Activated T-cell treated with anti-CD3 and anti-CD28 coated beads, Interleukin-2, amount 50 U/mL, for 72 hours (primary cell): ENCODE results near the gene BBS1. TPM values are rescaled to one million over a fixed set of nuclear protein-coding genes. Genes with fewer than 3 reads are reported as not detected.
"Not testable (repeated sequence)": the region's sequence is repeated elsewhere in the genome, so short reads cannot be mapped to it uniquely, and the experiment has no call there.

ENCODE experiments used
- ATAC-seq, 2 donors: fragments of 150-1000 bp; cut with Tn5 transposase; replicated peaks in 1 of 2; 2 replicates each; pipeline ENCODE4 v1.10.0; 2021; ENCODE audit warnings: moderate library complexity in 2 of 2, mild to moderate bottlenecking in 1 of 2
- DNase-seq, 2 donors: peaks; one replicate each; pipeline ENCODE4 v3.0.0; 2021 to 2022; ENCODE audit warnings: mixed read lengths in 1 of 2
- H3K27ac Mint-ChIP-seq: one replicate; pipeline ENCODE4 v1.8.0; 2022; ENCODE audit warnings: mild to moderate bottlenecking, moderate library complexity, mixed read lengths
- H3K27me3 Mint-ChIP-seq: one replicate; pipeline ENCODE4 v1.8.0; 2022; ENCODE audit warnings: low read depth, mixed read lengths
- H3K36me3 Mint-ChIP-seq, 2 donors: one replicate each; pipeline ENCODE4 v1.8.0; 2022; ENCODE audit warnings: mixed read lengths in 2 of 2, mild to moderate bottlenecking in 1 of 2; ENCODE audit not compliant: insufficient read depth in 2 of 2
- H3K4me1 Mint-ChIP-seq: one replicate; pipeline ENCODE4 v1.8.0; 2022; ENCODE audit warnings: low read depth, mixed read lengths
- H3K4me3 Mint-ChIP-seq, 2 donors: one replicate each; pipeline ENCODE4 v1.8.0; 2022; ENCODE audit warnings: mild to moderate bottlenecking in 2 of 2, mixed read lengths in 2 of 2, moderate library complexity in 2 of 2
- H3K9me3 Mint-ChIP-seq, 2 donors: one replicate each; pipeline ENCODE4 v1.8.0; 2022; ENCODE audit warnings: mixed read lengths in 2 of 2
- total RNA-seq, 2 donors: library from RNA; stranded (reverse); gene quantifications; one replicate each; pipeline ENCODE4 v1.2.3, GENCODE V29; 2022

Gene BBS1
- total RNA-seq, 2 donors from 2014 or later, result 18.1 to 18.8 TPM

DNA sequence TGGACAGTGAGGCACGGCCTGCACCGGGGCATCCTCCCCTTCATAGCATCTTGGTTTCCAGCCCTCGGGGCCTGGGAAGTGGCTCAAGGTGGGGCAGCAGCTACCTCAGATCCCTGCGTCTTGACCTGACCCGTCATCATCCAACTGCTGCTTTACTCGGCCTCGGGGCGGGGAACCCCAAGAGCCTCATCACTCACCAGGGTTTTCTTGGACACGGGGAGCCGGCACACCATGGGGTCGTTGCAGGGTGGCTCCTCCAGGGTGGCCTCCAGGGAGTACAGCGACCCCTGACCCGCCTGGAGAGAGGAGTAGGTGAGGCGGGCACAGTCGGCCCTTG, 57.3 kb downstream of the BBS1 start:
- Mint-ChIP-seq H3K27me3 (peaks cover 4% of the 10 kb centered on the region), H3K9me3 (no peaks in the 10 kb centered on the region), H3K27ac (no peak overlapping the region), H3K4me1 (peaks cover 5% of the 10 kb centered on the region), H3K4me3 (peak overlapping the region; percentile 80), H3K36me3 (peaks cover 0 to 1% of the 10 kb centered on the region in 2 donors)
- ATAC-seq (no peak), DNase-seq (no peak)

DNA sequence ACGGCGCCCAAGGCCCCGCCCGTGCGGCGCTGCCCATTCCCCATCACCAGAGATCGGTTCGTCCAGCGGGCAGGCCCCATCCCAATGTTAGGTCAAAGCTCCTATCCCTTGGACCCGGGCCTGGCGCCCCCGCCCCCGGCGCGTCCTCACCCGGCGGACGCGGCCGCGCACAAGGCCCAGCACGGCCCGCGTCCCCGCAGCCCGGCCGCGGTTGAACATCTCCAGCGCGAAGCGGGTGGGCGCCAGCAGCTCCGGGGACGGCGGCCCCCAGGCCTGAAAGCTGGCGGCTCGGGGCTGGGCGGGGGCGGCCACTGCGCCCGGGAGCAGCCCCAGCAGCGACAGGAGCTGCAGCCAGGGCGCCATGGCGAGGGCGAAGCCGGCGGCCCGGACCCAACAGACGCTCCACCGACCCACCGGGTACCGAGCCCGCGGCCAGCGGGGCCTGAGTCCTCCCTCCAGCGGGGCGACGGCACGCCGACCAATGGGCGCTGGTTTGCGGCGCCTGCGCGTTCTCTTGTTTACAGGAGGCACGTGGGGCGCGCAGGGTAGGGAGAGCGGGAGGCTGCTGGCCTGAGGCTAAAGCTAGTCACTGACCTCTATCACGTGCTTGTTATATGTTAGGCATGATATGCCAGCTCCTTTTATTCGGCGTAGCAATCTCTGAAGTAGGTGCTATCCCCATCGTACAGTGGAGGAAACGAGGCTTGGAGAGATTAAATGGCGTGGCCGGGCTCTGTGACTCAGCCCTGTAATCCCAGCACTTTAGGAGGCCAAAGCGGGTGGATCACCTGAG, 57.9 kb downstream of the BBS1 start, which contains the start of gene CTSF:
TSS of gene CTSF (minus strand) at position 483 of the 793 bp plus-strand sequence. CDS start at position 363, 120 bp downstream.
- Mint-ChIP-seq H3K4me1 (peaks cover 5% of the 10 kb centered on the region), H3K4me3 (peak within 1 kb of the TSS; percentile 80 to 83), H3K36me3 (peaks cover 0 to 1% of the 10 kb centered on the region in 2 donors), H3K27ac (no peak within 1 kb of the TSS), H3K9me3 (no peaks in the 10 kb centered on the region), H3K27me3 (peaks cover 4% of the 10 kb centered on the region)
- peak; percentile 97 for ATAC-seq
- peak; percentile 78 to 82 for DNase-seq

DNA sequence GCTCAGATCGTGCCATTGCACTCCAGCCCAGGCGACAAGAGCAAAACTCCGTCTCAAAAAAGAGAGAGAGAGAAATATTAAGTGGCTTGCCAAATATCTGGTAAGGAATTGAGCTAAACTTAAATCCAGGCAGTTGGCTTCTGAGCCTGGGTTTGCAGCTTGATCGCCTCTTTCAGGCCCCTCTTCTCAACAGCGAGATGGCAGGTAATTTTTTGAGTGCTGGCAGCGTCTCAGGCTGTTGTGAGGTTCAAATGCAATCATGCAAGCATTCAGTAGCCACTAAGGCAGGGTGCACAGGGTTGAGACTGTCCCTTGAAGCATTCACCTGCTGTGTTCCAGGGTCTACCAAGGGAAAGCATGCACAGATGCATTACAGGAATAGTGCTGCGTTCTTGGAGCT, 58.6 kb downstream of the BBS1 start:
- DNase-seq (no peak), ATAC-seq (no peak)
- Mint-ChIP-seq H3K27ac (no peak overlapping the region), H3K4me3 (peak overlapping the region; percentile 79 to 83), H3K27me3 (peaks cover 8% of the 10 kb centered on the region), H3K4me1 (peaks cover 5% of the 10 kb centered on the region), H3K36me3 (peaks cover 0 to 1% of the 10 kb centered on the region in 2 donors), H3K9me3 (no peaks in the 10 kb centered on the region)

DNA sequence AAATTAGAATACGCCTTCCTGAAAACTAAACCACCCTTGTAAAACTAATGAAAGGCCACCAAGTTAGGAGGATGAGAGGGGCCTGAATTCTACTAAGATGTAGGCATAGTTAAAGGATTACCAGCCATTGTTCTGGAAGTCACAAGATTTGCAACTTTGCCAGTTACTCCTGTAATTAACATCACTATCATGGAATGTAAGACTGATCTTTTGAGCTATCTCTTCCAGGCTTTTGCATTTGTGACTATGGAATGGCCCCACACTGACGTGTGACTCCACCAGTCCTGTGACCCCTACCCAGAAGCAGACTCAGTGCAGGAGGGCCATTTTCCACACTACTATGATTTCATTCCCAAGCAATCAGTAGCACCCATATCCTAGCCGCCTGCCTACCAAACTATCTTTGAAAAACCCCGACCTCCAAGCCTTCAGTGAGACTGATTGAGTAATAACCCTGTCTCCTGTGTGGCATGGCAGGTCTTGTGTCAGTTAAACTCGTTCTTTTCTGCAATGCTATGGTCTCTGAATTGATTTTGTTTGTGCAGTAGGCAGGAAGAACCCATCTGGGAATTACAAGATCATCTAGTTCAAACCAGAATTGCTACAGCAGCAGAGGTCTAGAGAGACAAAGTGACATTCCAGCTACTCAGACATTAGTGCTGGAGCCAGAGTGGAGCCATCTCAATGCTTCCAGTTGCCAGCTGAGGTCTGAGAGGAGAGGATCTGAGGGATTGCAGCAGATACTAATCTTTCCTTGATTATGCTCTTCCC, 59.8 kb downstream of the BBS1 start:
- no peak for DNase-seq
- Mint-ChIP-seq H3K36me3 (peaks cover 0 to 1% of the 10 kb centered on the region in 2 donors), H3K4me3 (no peak overlapping the region)

DNA sequence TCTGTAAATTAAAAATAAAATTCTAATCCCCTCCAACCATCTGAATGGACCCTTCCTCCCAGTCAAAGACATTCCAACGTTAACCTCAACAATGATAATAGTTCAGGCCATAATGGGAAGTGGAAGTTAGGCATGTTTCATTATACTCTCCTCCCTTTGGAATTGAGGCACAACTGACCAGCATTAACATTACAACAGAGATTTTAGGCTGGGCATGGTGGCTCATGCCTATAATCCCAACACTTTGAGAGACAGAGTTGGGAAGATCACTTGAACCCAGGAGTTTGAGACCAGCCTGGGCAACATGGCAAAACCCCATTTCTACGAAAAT, 60.4 kb downstream of the BBS1 start:
- H3K9me3 Mint-ChIP-seq, result no peaks in the 10 kb centered on the region
- H3K36me3 Mint-ChIP-seq, result peaks cover 0 to 1% of the 10 kb centered on the region in 2 donors
- H3K4me1 Mint-ChIP-seq, result peaks cover 5% of the 10 kb centered on the region
- ATAC-seq, result no peak
- DNase-seq, result no peak
- peaks cover 25% of the 10 kb centered on the region for H3K27me3 Mint-ChIP-seq
- H3K27ac Mint-ChIP-seq, result no peak overlapping the region
- no peak overlapping the region for H3K4me3 Mint-ChIP-seq

More for the DNA sequence above, 59.8 kb downstream of the BBS1 start:
- Mint-ChIP-seq H3K4me1 (peaks cover 5% of the 10 kb centered on the region), H3K27me3 (peaks cover 20% of the 10 kb centered on the region), H3K27ac (no peak overlapping the region), H3K9me3 (no peaks in the 10 kb centered on the region)
- no peak for ATAC-seq

DNA sequence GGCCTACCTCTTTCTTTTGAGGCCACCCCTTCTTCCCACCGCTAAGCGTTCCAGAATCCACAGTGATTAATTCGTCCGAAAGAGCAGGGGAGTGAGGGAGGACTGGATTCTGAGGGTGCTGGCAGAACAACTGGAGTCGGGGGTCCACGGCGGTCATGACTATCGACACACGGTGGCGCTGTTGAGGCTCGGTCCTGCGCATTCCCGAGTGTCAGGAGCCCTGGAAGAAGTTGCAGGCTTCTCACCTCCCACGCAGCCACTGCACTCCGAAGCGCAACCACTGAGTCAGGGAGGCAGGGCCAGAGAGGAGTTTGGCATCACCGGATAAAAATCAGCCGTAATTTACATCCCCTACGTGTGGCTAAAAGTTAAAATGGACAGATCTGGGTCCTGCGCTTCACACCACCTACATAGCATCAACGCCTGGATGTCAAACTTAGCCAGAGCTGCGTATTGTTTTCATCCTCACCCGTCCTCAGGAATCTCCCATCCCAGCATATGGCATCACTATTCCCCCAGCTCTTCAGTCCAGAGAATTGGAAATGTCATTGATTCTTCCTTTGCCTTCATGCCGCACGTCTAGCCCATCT, 68.7 kb downstream of the BBS1 start:
- H3K9me3 Mint-ChIP-seq, result peaks cover 5 to 7% of the 10 kb centered on the region in 2 donors
- peaks cover 27% of the 10 kb centered on the region for H3K4me1 Mint-ChIP-seq
- no peak overlapping the region for H3K27ac Mint-ChIP-seq
- peak; percentile 78 to 86 for ATAC-seq
- peak overlapping the region; percentile 29 to 65 for H3K4me3 Mint-ChIP-seq
- peak; percentile 78 to 80 for DNase-seq
- H3K27me3 Mint-ChIP-seq, result peaks cover 35% of the 10 kb centered on the region
- peaks cover 3 to 4% of the 10 kb centered on the region in 2 donors for H3K36me3 Mint-ChIP-seq

DNA sequence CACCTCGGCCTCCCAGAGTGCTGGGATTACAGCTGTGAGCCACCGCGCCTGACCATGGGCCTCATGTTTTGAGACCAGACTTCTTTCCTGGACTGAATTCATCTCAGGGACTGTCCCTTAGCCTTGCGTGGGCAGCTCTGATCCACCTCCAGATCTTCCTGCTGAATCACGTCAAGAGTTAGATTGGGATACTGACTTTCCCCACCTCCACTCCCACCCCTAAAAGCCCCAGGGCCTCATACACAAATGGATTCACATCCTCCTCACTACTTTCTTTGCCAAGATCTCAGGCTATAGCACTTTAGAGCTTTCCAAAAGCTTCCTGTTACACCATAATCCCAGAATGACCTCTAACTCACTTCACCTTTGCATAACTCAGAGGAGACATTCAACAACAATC, 70.4 kb downstream of the BBS1 start:
- Mint-ChIP-seq H3K27me3 (peaks cover 18% of the 10 kb centered on the region), H3K9me3 (peaks cover 5 to 7% of the 10 kb centered on the region in 2 donors), H3K36me3 (peaks cover 3 to 4% of the 10 kb centered on the region in 2 donors), H3K4me3 (no peak overlapping the region), H3K4me1 (peaks cover 27% of the 10 kb centered on the region), H3K27ac (no peak overlapping the region)
- DNase-seq (no peak), ATAC-seq (no peak)

DNA sequence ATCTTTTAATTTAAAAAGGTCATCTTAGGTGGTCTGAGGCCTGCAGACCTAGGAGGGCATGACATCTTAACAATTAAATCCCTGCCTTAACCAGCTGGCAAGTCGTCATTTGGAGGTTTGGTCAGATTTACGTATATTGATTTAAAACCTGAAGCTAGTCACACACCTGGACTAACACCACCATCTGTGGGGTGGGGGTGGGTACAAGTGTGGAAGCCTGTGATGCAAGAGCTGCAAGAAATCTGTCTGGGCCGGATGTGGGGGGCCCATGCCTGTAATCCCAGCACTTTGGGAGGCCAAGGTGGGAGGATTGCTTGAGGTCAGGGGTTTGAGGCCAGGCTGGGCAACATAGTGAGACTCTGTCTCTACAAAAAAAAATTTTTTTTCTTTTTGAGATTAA, 70.8 kb downstream of the BBS1 start:
- Mint-ChIP-seq H3K4me1 (peaks cover 27% of the 10 kb centered on the region), H3K27me3 (peaks cover 14% of the 10 kb centered on the region), H3K27ac (no peak overlapping the region), H3K36me3 (peaks cover 3 to 4% of the 10 kb centered on the region in 2 donors), H3K9me3 (peaks cover 5 to 7% of the 10 kb centered on the region in 2 donors), H3K4me3 (no peak overlapping the region)
- ATAC-seq (no peak), DNase-seq (no peak)

DNA sequence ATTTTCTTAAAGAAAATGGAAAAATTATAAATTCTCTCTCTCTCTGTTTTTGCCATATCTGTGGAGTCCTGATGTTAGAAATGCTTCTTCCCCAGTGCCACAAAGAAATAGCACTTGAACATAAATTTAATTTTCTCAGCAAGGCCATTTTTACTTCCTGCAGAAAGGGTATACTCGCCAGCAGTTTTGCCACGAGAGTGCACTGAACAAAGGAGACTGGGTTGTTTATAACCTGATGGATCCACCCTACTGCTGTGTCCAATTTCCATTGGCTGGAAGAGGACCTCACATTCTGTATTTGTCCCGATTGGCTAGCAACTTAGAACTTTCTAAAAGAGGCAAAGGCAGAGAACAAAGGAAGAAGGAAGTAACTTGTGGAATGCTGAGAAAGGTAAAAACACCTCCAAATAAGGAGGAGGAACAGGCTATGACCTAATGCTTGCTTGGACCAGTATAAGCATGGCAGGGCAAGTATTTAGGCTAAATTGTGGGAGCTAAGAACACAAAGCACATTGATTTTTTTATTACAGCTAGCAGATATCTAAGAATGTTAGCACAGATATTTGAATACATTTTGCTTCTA, 72.2 kb downstream of the BBS1 start:
- H3K27ac Mint-ChIP-seq, result not testable (repeated sequence)

More for the DNA sequence above, 72.2 kb downstream of the BBS1 start:
- not testable (repeated sequence) for H3K27me3 Mint-ChIP-seq, H3K9me3 Mint-ChIP-seq, H3K36me3 Mint-ChIP-seq, ATAC-seq, DNase-seq, H3K4me3 Mint-ChIP-seq
- peaks cover 27% of the 10 kb centered on the region for H3K4me1 Mint-ChIP-seq

Other genes with a start within 250 kb of the BBS1 start
- gene RAB1B, start 242.0 kb upstream of the BBS1 start, total RNA-seq, result 100 to 1,000 TPM; 127 to 139 TPM
- gene CNIH2, start 232.5 kb upstream of the BBS1 start, total RNA-seq, result 1 to 10 TPM; 1.2 to 3.5 TPM
- 10 to 100 TPM; 42.9 to 50.8 TPM for gene YIF1A, start 221.5 kb upstream of the BBS1 start, total RNA-seq
- gene TMEM151A, start 218.7 kb upstream of the BBS1 start, total RNA-seq, result under 1 TPM in 1 of 2 donors, not detected in 1; 0.10 TPM
- 1 to 10 TPM; 3.0 to 3.9 TPM for gene CD248, start 193.6 kb upstream of the BBS1 start, total RNA-seq
- gene RIN1, start 174.2 kb upstream of the BBS1 start, total RNA-seq, result 1 to 10 TPM; 1.8 to 2.8 TPM
- gene BRMS1, start 165.5 kb upstream of the BBS1 start, total RNA-seq, result 10 to 100 TPM; 41.4 to 46.4 TPM
- gene B4GAT1, start 163.0 kb upstream of the BBS1 start, total RNA-seq, result 1 to 10 TPM; 6.3 to 8.3 TPM
- gene SLC29A2, start 138.9 kb upstream of the BBS1 start, total RNA-seq, result 1 to 10 TPM; 3.3 to 3.6 TPM
- not detected for gene NPAS4, start 89.6 kb upstream of the BBS1 start, total RNA-seq
- gene MRPL11, start 71.8 kb upstream of the BBS1 start, total RNA-seq, result 10 to 100 TPM; 57.4 to 66.6 TPM
- gene PELI3, start 43.7 kb upstream of the BBS1 start, total RNA-seq, result 1 to 10 TPM; 6.2 to 6.6 TPM
- gene DPP3, start 30.2 kb upstream of the BBS1 start, total RNA-seq, result 10 to 100 TPM; 48.3 to 56.9 TPM
- gene ZDHHC24, start 35.4 kb downstream of the BBS1 start, total RNA-seq, result 10 to 100 TPM; 19.8 to 22.0 TPM
- under 1 TPM in 1 of 2 donors, not detected in 1; 0.32 TPM for gene ACTN3, start 36.3 kb downstream of the BBS1 start, total RNA-seq
- 1 to 10 TPM; 6.3 to 6.8 TPM for gene CTSF, start 58.0 kb downstream of the BBS1 start, total RNA-seq
- gene CCDC87, start 82.4 kb downstream of the BBS1 start, total RNA-seq, result under 1 TPM; 0.10 to 0.21 TPM
- 10 to 100 TPM; 35.1 to 38.5 TPM for gene CCS, start 82.5 kb downstream of the BBS1 start, total RNA-seq
- 10 to 100 TPM; 85.6 to 97.3 TPM for gene RBM14, start 106.0 kb downstream of the BBS1 start, total RNA-seq
- gene RBM4, start 128.1 kb downstream of the BBS1 start, total RNA-seq, result 100 to 1,000 TPM; 116 to 135 TPM
- 10 to 100 TPM; 12.5 to 18.4 TPM for gene RBM4B, start 167.3 kb downstream of the BBS1 start, total RNA-seq
- gene SPTBN2, start 218.6 kb downstream of the BBS1 start, total RNA-seq, result 1 to 10 TPM in 1 of 2 donors, under 1 TPM in 1; 0.69 to 1.5 TPM